Testis (tissue), 2 donors: ENCODE data around the gene GRK4.

Experiments used
- CTCF ChIP-seq, 3 experiments: fragments of 450-650 bp in 2 of 3; fragments of 200-600 bp in 1 of 3; sonication (generic) in 1 of 3; IDR thresholded peaks; one replicate each; pipeline ENCODE4 v1.5.1; 2016 to 2019; ENCODE audit warnings: antibody characterized with exemption in 3 of 3, mild to moderate bottlenecking in 2 of 3, moderate library complexity in 1 of 3
- POLR2A ChIP-seq: fragments of 450-650 bp; IDR thresholded peaks from one replicate; pipeline ENCODE4 v1.6.1; 2017; ENCODE audit warnings: antibody characterized with exemption, mild to moderate bottlenecking, moderate library complexity

DNA sequence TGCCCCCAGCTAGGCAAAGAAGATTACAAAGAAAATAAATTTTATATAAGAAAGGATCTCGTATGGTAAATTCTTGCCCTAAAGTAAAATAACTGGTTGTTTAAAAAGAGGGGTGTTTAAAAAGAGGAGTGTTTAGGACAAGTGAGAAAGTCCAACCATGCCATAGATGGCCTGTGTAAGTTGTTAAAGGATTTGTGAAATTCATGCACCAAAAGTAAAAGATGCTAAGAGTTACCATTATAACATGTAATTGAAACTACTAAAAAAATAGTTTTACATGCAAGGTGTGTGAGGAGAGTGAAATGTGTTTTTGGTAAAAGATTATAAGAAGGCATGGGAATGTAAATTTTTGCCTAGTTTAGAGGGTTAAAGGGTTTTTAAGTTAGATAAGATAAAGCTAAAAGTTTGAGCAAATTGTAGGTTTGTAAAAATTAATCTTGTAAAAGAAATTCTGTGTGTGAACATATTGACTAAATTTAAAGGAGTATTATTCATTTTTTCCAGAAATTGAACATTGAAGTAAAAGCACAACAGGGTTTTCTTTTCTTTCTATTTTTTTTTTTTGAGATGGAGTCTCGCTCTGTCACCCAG, 90.9 kb downstream of the GRK4 start:
- TF ChIP-seq CTCF (IDR thresholded peaks at IDR 0.05), result no peak
- TF ChIP-seq POLR2A, result no peak
